Neuronal stem cell (in vitro differentiated cells): ENCODE results near the gene NCLN.

Source experiments
- DNase-seq: peaks from one replicate; pipeline ENCODE4 v3.0.0-alpha.2; 2013; ENCODE audit warnings: low spot score
- H2AFZ ChIP-seq: one replicate; pipeline ENCODE4 v1.6.1; 2013; ENCODE audit warnings: mild to moderate bottlenecking, low read length, inconsistent platforms
- H2AK5ac ChIP-seq: 2 replicates; pipeline ENCODE4 v1.6.1; 2013; ENCODE audit warnings: low read depth, mild to moderate bottlenecking, inconsistent platforms, low read length, moderate library complexity, mixed read lengths
- H2BK120ac ChIP-seq: 2 replicates; pipeline ENCODE4 v1.6.1; 2013; ENCODE audit warnings: low read depth, mild to moderate bottlenecking, inconsistent platforms, low read length, moderate library complexity, mixed read lengths
- H2BK12ac ChIP-seq: one replicate; pipeline ENCODE4 v1.6.1; 2013; ENCODE audit warnings: low read length, inconsistent platforms
- H2BK15ac ChIP-seq: 2 replicates; pipeline ENCODE4 v1.6.1; 2013; ENCODE audit warnings: mild to moderate bottlenecking, low read length, inconsistent platforms, mixed read lengths
- H2BK5ac ChIP-seq: one replicate; pipeline ENCODE4 v1.6.1; 2013; ENCODE audit warnings: inconsistent platforms, mild to moderate bottlenecking, low read length, moderate library complexity
- H3K14ac ChIP-seq: one replicate; pipeline ENCODE4 v1.6.1; 2013; ENCODE audit warnings: low read length, inconsistent platforms
- H3K18ac ChIP-seq: 2 replicates; pipeline ENCODE4 v1.6.1; 2013; ENCODE audit warnings: low read length, inconsistent platforms
- H3K23ac ChIP-seq: 2 replicates; pipeline ENCODE4 v1.6.1; 2013; ENCODE audit warnings: low read depth, mild to moderate bottlenecking, mixed read lengths, low read length, inconsistent platforms; ENCODE audit not compliant: poor library complexity
- H3K27ac ChIP-seq: replicated peaks from 3 replicates; pipeline ENCODE4 v1.5.1; 2013; ENCODE audit warnings: low read length, inconsistent platforms
- H3K27me3 ChIP-seq, 3 experiments: 2 replicates each; pipeline ENCODE4 v1.6.1; 2013; ENCODE audit warnings: low read length in 3 of 3, mild to moderate bottlenecking in 2 of 3, inconsistent platforms in 1 of 3, low read depth in 1 of 3, mixed read lengths in 1 of 3, moderate library complexity in 1 of 3; ENCODE audit not compliant: control insufficient read depth in 3 of 3, insufficient read depth in 3 of 3
- H3K36me3 ChIP-seq, 2 donors: replicated peaks in 1 of 2; 2 replicates each; pipeline ENCODE4 v1.6.1; 2013; ENCODE audit warnings: low read length in 2 of 2; ENCODE audit not compliant: control insufficient read depth in 2 of 2, insufficient read depth in 2 of 2
- H3K4ac ChIP-seq: 2 replicates; pipeline ENCODE4 v1.6.1; 2013; ENCODE audit warnings: inconsistent platforms, mild to moderate bottlenecking, low read length, moderate library complexity
- H3K4me1 ChIP-seq, 2 donors: 1 replicate in 1 of 2; 2 replicates in 1 of 2; pipeline ENCODE4 v1.6.1; 2013; ENCODE audit warnings: low read length in 2 of 2, low read depth in 1 of 2; ENCODE audit not compliant: control insufficient read depth in 2 of 2, insufficient read depth in 1 of 2
- H3K4me2 ChIP-seq: one replicate; pipeline ENCODE4 v1.6.1; 2013; ENCODE audit warnings: mild to moderate bottlenecking, low read length, inconsistent platforms; ENCODE audit not compliant: insufficient read depth, poor library complexity, severe bottlenecking
- H3K4me3 ChIP-seq, 2 donors: 2 replicates each; pipeline ENCODE4 v1.5.1; 2013; ENCODE audit warnings: low read length in 2 of 2, mild to moderate bottlenecking in 2 of 2, inconsistent platforms in 1 of 2, moderate library complexity in 1 of 2
- H3K79me1 ChIP-seq: one replicate; pipeline ENCODE4 v1.6.1; 2013; ENCODE audit warnings: low read depth, mild to moderate bottlenecking, inconsistent platforms, low read length, moderate library complexity
- H3K9ac ChIP-seq: one replicate; pipeline ENCODE4 v1.6.1; 2013; ENCODE audit warnings: mild to moderate bottlenecking, low read depth, low read length, inconsistent platforms; ENCODE audit not compliant: poor library complexity
- H3K9me3 ChIP-seq, 2 donors: replicated peaks in 1 of 2; 2 replicates each; pipeline versions ENCODE3 to v1.6.1; 2013; ENCODE audit warnings: low read length in 2 of 2, mild to moderate bottlenecking in 2 of 2, inconsistent platforms in 1 of 2, low read depth in 1 of 2, mixed read lengths in 1 of 2, moderate library complexity in 1 of 2; ENCODE audit not compliant: control insufficient read depth in 2 of 2, insufficient read depth in 1 of 2
- H4K8ac ChIP-seq: one replicate; pipeline ENCODE4 v1.6.1; 2013; ENCODE audit warnings: low read depth, mild to moderate bottlenecking, inconsistent platforms, low read length, moderate library complexity
- H4K91ac ChIP-seq: one replicate; pipeline ENCODE4 v1.6.1; 2013; ENCODE audit warnings: low read length, low read depth, mild to moderate bottlenecking, inconsistent platforms; ENCODE audit not compliant: poor library complexity
- WGBS, 2 donors: extraction: QIAGEN DNeasy Blood & Tissue Kit; methylation state at CpG; one replicate each; pipeline ENCODE4 v1.1.7; 2013; ENCODE audit warnings: missing lambda C conversion rate in 2 of 2, mixed read lengths in 1 of 2; ENCODE audit not compliant: insufficient read length in 2 of 2, insufficient replicate concordance in 1 of 2; ENCODE audit errors: extremely low coverage in 2 of 2; 5-methylcytosine and 5-hydroxymethylcytosine counted together

NCLN gene

DNA sequence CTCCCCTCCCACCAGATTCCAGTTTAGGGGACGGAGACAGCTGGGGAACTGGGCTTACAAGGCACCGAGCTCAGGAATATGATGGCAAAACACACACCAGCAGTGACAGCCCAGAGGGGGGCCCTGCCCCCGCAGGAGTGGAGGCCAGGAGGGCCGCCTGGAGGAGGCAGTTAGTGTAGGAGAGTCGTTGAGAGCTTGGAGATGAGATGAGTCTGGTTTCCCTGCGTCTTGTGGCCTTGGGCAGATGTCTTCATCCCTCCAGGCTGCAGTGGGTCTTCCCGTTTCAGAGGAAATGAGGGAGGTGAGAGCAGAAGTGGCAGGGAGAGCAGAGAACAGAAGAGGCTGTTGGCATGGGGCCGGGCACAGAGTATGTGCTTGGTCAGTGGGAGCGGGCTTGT lies 43.6 kb downstream of the NCLN start:
- H2BK5ac ChIP-seq = no peak overlapping the region
- peaks cover 3 to 10% of the 10 kb centered on the region in 2 donors for H3K4me1 ChIP-seq
- H3K23ac ChIP-seq = peak overlapping the region; percentile 34
- no peak overlapping the region for H3K9ac ChIP-seq
- H2BK12ac ChIP-seq = no peak overlapping the region
- no peak for DNase-seq
- no peak overlapping the region for H2AK5ac ChIP-seq
- H3K18ac ChIP-seq = no peak overlapping the region
- H3K36me3 ChIP-seq = peaks cover 0 to 2% of the 10 kb centered on the region in 2 donors
- H2BK15ac ChIP-seq = no peak overlapping the region
- no peak overlapping the region for H3K4me2 ChIP-seq
- H3K27ac ChIP-seq = no peak overlapping the region
- H3K4ac ChIP-seq = no peak overlapping the region
- H3K79me1 ChIP-seq = peaks cover 1% of the 10 kb centered on the region
- WGBS, 2 donors = no CpG with 5 or more reads among the region's 9 CpGs
- H4K8ac ChIP-seq = no peak overlapping the region
- H3K4me3 ChIP-seq = no peak overlapping the region
- H3K9me3 ChIP-seq = no peaks in the 10 kb centered on the region
- H3K14ac ChIP-seq = no peak overlapping the region
- H2BK120ac ChIP-seq = no peak overlapping the region
- no peak overlapping the region for H4K91ac ChIP-seq
- no peak overlapping the region for H2AFZ ChIP-seq
- no peaks in the 10 kb centered on the region for H3K27me3 ChIP-seq

- no peak overlapping the region for H2BK12ac ChIP-seq
Measured at GRCh38 chr19:3229888-3230496, 44.3 kb downstream of the NCLN start.

DNA sequence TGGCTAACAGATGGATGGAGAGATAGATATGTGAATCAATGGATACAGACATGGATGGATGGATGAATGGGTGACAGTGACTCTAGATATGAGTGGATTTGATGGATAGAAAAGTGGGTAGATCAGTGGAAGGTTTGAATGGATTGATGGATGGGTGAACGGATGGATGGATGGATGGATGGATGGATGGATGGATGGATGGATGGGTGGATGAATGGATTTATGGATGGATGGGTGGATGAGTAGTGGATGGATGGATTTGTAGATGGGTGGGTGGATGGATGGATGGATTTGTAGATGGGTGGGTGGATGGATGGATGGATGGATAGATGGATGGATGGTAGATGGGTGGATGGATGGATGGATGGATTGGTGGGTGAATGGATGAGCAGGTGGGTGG lies 45.6 kb downstream of the NCLN start:
- H3K9ac ChIP-seq = no peak overlapping the region
- no peaks in the 10 kb centered on the region for H3K27me3 ChIP-seq
- H2AFZ ChIP-seq = no peak overlapping the region
- no peak overlapping the region for H3K14ac ChIP-seq
- 100% methylated on average over 1 of the region's 1 CpG for WGBS, 2 donors
- no peak for DNase-seq
- no peak overlapping the region for H2BK5ac ChIP-seq
- no peak overlapping the region for H2BK12ac ChIP-seq
- H3K18ac ChIP-seq = no peak overlapping the region
- H2AK5ac ChIP-seq = no peak overlapping the region
- no peak overlapping the region for H3K23ac ChIP-seq
- H3K4ac ChIP-seq = no peak overlapping the region
- H3K4me3 ChIP-seq = no peak overlapping the region
- H3K4me2 ChIP-seq = no peak overlapping the region
- no peak overlapping the region for H2BK120ac ChIP-seq
- H2BK15ac ChIP-seq = no peak overlapping the region
- peaks cover 0 to 2% of the 10 kb centered on the region in 2 donors for H3K9me3 ChIP-seq
- H3K79me1 ChIP-seq = peaks cover 6% of the 10 kb centered on the region
- H4K8ac ChIP-seq = no peak overlapping the region
- peaks cover 0 to 5% of the 10 kb centered on the region in 2 donors for H3K4me1 ChIP-seq
- no peak overlapping the region for H3K27ac ChIP-seq
- H4K91ac ChIP-seq = no peak overlapping the region
- peaks cover 0 to 2% of the 10 kb centered on the region in 2 donors for H3K36me3 ChIP-seq

More at GRCh38 chr19:3229888-3230496, 44.3 kb downstream of the NCLN start:
- Histone ChIP-seq H2BK5ac (no peak overlapping the region), H4K91ac (no peak overlapping the region), H2BK15ac (no peak overlapping the region), H2BK120ac (no peak overlapping the region), H3K27me3 (no peaks in the 10 kb centered on the region), H3K9me3 (no peaks in the 10 kb centered on the region), H3K9ac (no peak overlapping the region), H2AFZ (no peak overlapping the region), H3K4ac (no peak overlapping the region), H3K4me1 (peaks cover 3 to 10% of the 10 kb centered on the region in 2 donors), H3K4me2 (no peak overlapping the region), H3K18ac (no peak overlapping the region), H3K79me1 (peaks cover 6% of the 10 kb centered on the region), H3K36me3 (peaks cover 0 to 2% of the 10 kb centered on the region in 2 donors), H3K23ac (no peak overlapping the region), H2AK5ac (no peak overlapping the region), H3K14ac (no peak overlapping the region), H4K8ac (no peak overlapping the region), H3K4me3 (no peak overlapping the region), H3K27ac (no peak overlapping the region)
- no CpG with 5 or more reads among the region's 4 CpGs for WGBS, 2 donors
- DNase-seq = no peak

- Histone ChIP-seq H3K23ac (no peak overlapping the region), H3K4me2 (no peak overlapping the region), H4K91ac (no peak overlapping the region), H2BK12ac (no peak overlapping the region), H3K4me3 (no peak overlapping the region), H3K36me3 (peaks cover 0 to 2% of the 10 kb centered on the region in 2 donors), H4K8ac (no peak overlapping the region), H3K27ac (no peak overlapping the region), H2BK120ac (no peak overlapping the region), H2BK5ac (no peak overlapping the region), H3K79me1 (peaks cover 6% of the 10 kb centered on the region), H2AFZ (no peak overlapping the region), H3K18ac (no peak overlapping the region), H2AK5ac (no peak overlapping the region), H3K9ac (no peak overlapping the region), H3K4me1 (peaks cover 0 to 3% of the 10 kb centered on the region in 2 donors), H3K14ac (no peak overlapping the region), H3K4ac (no peak overlapping the region), H3K9me3 (peaks cover 0 to 2% of the 10 kb centered on the region in 2 donors), H2BK15ac (no peak overlapping the region), H3K27me3 (no peaks in the 10 kb centered on the region)
- WGBS, 2 donors = no CpG with 5 or more reads among the region's 4 CpGs
- DNase-seq = no peak
Measured at GRCh38 chr19:3233116-3233515, 47.4 kb downstream of the NCLN start.
